CD4-positive, CD25-positive, alpha-beta regulatory T cell (primary cell): ENCODE results near the gene BCKDHA. TPM values are rescaled to one million over a fixed set of nuclear protein-coding genes. Genes with fewer than 3 reads are reported as not detected.

Experiments used
- ATAC-seq, 2 donors: fragments of 150-1000 bp; cut with Tn5 transposase; one replicate each; pipeline ENCODE4 v1.10.0; 2021; ENCODE audit warnings: low read depth in 2 of 2, moderate number of reproducible peaks in 2 of 2, moderate library complexity in 1 of 2
- DNase-seq, 3 donors: peaks; one replicate each; pipeline versions ENCODE4 v3.0.0 to v3.0.0-alpha.2; 2012 to 2022; ENCODE audit warnings: mixed read lengths in 1 of 3
- H3K27ac ChIP-seq: one replicate; pipeline ENCODE4 v1.7.0; 2013; ENCODE audit warnings: mild to moderate bottlenecking, low read length; ENCODE audit not compliant: insufficient read depth, poor library complexity, severe bottlenecking
- H3K27me3 ChIP-seq: one replicate; pipeline ENCODE4 v1.7.0; 2013; ENCODE audit warnings: low read length; ENCODE audit not compliant: control insufficient read depth, insufficient read depth
- H3K36me3 ChIP-seq: one replicate; pipeline ENCODE4 v1.7.0; 2013; ENCODE audit warnings: mild to moderate bottlenecking, low read length, moderate library complexity; ENCODE audit not compliant: control insufficient read depth, insufficient read depth
- H3K4me1 ChIP-seq: 2 replicates; pipeline ENCODE4 v1.7.0; 2013; ENCODE audit warnings: mild to moderate bottlenecking, low read length; ENCODE audit not compliant: insufficient read depth, control insufficient read depth, poor library complexity, severe bottlenecking
- H3K4me3 ChIP-seq: one replicate; pipeline ENCODE4 v1.7.0; 2013; ENCODE audit warnings: low read depth, mild to moderate bottlenecking, low read length, moderate library complexity
- H3K9me3 ChIP-seq, 2 experiments: 1 replicate in 1 of 2; 2 replicates in 1 of 2; pipeline ENCODE4 v1.7.0; 2013; ENCODE audit warnings: low read length in 2 of 2, mild to moderate bottlenecking in 1 of 2, moderate library complexity in 1 of 2; ENCODE audit not compliant: control insufficient read depth in 2 of 2
- H3K27ac Mint-ChIP-seq, 3 donors: one replicate each; pipeline ENCODE4 v1.8.0; 2020 to 2022; ENCODE audit warnings: mild to moderate bottlenecking in 3 of 3, mixed read lengths in 3 of 3, moderate library complexity in 2 of 3
- H3K27me3 Mint-ChIP-seq: one replicate; pipeline ENCODE4 v1.8.0; 2022; ENCODE audit warnings: mild to moderate bottlenecking, mixed read lengths
- H3K36me3 Mint-ChIP-seq: one replicate; pipeline ENCODE4 v1.8.0; 2020; ENCODE audit warnings: mixed read lengths
- H3K4me1 Mint-ChIP-seq, 4 donors: one replicate each; pipeline ENCODE4 v1.8.0; 2020 to 2022; ENCODE audit warnings: mixed read lengths in 4 of 4, mild to moderate bottlenecking in 1 of 4
- H3K4me3 Mint-ChIP-seq, 4 donors: one replicate each; pipeline ENCODE4 v1.8.0; 2020 to 2022; ENCODE audit warnings: mild to moderate bottlenecking in 4 of 4, mixed read lengths in 4 of 4, moderate library complexity in 3 of 4
- H3K9me3 Mint-ChIP-seq, 7 donors: one replicate each; pipeline ENCODE4 v1.8.0; 2020 to 2022; ENCODE audit warnings: mixed read lengths in 7 of 7, mild to moderate bottlenecking in 3 of 7, moderate library complexity in 2 of 7
- polyA plus RNA-seq, 4 donors: library from polyadenylated mRNA; unstranded; fragments of 300-500 nt; fragmentation: Illumina TruSeq; gene quantifications; one replicate each; pipeline ENCODE4 v1.2.3, GENCODE V29; 2021
- total RNA-seq: library from RNA; stranded (reverse); gene quantifications from one replicate; pipeline ENCODE4 v1.2.3, GENCODE V29; 2022

Gene BCKDHA
- total and polyA plus RNA-seq, 5 donors from 2014 or later, result 14.3 to 66.0 (median 60.6) TPM

DNA sequence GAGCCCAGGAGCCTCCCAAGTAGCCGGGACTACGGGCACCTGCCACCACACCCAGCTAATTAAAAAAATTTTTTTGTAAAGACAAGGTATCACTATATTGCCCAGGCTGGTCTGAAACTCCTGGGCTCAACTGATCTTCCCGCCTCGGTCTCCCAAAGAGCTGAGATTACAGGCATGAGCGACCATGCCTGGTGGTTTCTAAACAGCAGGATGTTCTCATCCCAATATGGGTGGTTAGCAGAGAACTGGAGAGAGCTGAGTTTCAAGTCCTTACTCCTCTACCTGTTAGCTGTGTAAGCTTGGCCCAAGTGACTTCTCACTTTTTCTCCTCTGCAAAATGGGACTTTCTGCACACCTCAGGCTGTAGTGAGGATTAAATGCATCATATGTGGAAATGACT, 13.3 kb upstream of the BCKDHA start:
- no peak for ATAC-seq
- Mint-ChIP-seq H3K4me3 (no peak overlapping the region), H3K36me3 (peaks cover 16% of the 10 kb centered on the region), H3K27me3 (no peaks in the 10 kb centered on the region), H3K4me1 (peaks cover 0 to 3% (median 1%) of the 10 kb centered on the region in 4 donors), H3K9me3 (no peaks in the 10 kb centered on the region), H3K27ac (no peak overlapping the region)
- no peaks in the 10 kb centered on the region for H3K9me3 ChIP-seq
- H3K4me3 ChIP-seq, result no peak overlapping the region
- H3K36me3 ChIP-seq, result peaks cover 10% of the 10 kb centered on the region
- H3K4me1 ChIP-seq, result no peaks in the 10 kb centered on the region
- H3K27me3 ChIP-seq, result no peaks in the 10 kb centered on the region
- DNase-seq, result no peak
- no peak overlapping the region for H3K27ac ChIP-seq

GRCh38 chr19:41386442-41386841, 11.2 kb upstream of the BCKDHA start:
- Mint-ChIP-seq H3K27me3 (no peaks in the 10 kb centered on the region), H3K9me3 (no peaks in the 10 kb centered on the region), H3K4me3 (no peak overlapping the region), H3K27ac (peak overlapping the region in 1 of 3 donors; percentile 76), H3K36me3 (peaks cover 25% of the 10 kb centered on the region), H3K4me1 (peaks cover 0 to 3% (median 1%) of the 10 kb centered on the region in 4 donors)
- DNase-seq (no peak), ATAC-seq (no peak)
- no peaks in the 10 kb centered on the region for H3K27me3 ChIP-seq
- H3K4me3 ChIP-seq, result no peak overlapping the region
- peaks cover 26% of the 10 kb centered on the region for H3K36me3 ChIP-seq
- no peaks in the 10 kb centered on the region for H3K4me1 ChIP-seq
- H3K9me3 ChIP-seq, result no peaks in the 10 kb centered on the region
- H3K27ac ChIP-seq, result no peak overlapping the region

DNA sequence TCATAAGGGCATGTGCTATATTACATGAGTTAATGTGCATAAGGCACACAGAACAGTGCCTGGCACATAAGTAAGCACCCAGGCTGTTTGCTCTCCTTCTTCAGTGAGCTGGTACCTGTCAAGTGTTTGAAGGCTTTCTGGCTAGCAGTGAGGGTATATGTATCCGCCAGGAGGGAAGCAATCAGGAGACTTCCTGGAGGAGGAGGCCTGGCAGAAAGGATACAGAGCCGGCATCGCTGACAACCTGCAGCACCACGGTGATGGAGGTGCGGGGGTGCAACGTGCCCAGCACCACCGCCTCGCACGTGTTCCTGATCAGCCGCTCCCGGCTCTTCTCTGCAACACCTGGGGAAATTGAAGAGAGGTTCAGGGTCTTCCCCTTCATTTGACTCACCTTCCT, 6.0 kb upstream of the BCKDHA start:
- Histone ChIP-seq H3K27ac (no peak overlapping the region), H3K36me3 (peaks cover 32% of the 10 kb centered on the region), H3K27me3 (no peaks in the 10 kb centered on the region), H3K4me3 (no peak overlapping the region), H3K9me3 (no peaks in the 10 kb centered on the region), H3K4me1 (peaks cover 13% of the 10 kb centered on the region)
- H3K4me1 Mint-ChIP-seq, result peaks cover 7 to 16% (median 11%) of the 10 kb centered on the region in 4 donors
- H3K4me3 Mint-ChIP-seq, result peak overlapping the region in 1 of 4 donors; percentile 25
- DNase-seq, result no peak
- no peaks in the 10 kb centered on the region for H3K9me3 Mint-ChIP-seq
- ATAC-seq, result no peak
- H3K27ac Mint-ChIP-seq, result no peak overlapping the region
- peaks cover 20% of the 10 kb centered on the region for H3K36me3 Mint-ChIP-seq
- no peaks in the 10 kb centered on the region for H3K27me3 Mint-ChIP-seq

GRCh38 chr19:41392775-41393174, 4.8 kb upstream of the BCKDHA start:
- Histone ChIP-seq H3K27ac (no peak overlapping the region), H3K4me1 (peaks cover 17% of the 10 kb centered on the region), H3K27me3 (no peaks in the 10 kb centered on the region), H3K4me3 (no peak overlapping the region), H3K9me3 (no peaks in the 10 kb centered on the region), H3K36me3 (peaks cover 32% of the 10 kb centered on the region)
- no peak overlapping the region for H3K4me3 Mint-ChIP-seq
- ATAC-seq, result no peak
- no peak overlapping the region for H3K27ac Mint-ChIP-seq
- H3K9me3 Mint-ChIP-seq, result no peaks in the 10 kb centered on the region
- peaks cover 20% of the 10 kb centered on the region for H3K36me3 Mint-ChIP-seq
- no peak for DNase-seq
- H3K4me1 Mint-ChIP-seq, result peaks cover 11 to 26% (median 17%) of the 10 kb centered on the region in 4 donors
- no peaks in the 10 kb centered on the region for H3K27me3 Mint-ChIP-seq

DNA sequence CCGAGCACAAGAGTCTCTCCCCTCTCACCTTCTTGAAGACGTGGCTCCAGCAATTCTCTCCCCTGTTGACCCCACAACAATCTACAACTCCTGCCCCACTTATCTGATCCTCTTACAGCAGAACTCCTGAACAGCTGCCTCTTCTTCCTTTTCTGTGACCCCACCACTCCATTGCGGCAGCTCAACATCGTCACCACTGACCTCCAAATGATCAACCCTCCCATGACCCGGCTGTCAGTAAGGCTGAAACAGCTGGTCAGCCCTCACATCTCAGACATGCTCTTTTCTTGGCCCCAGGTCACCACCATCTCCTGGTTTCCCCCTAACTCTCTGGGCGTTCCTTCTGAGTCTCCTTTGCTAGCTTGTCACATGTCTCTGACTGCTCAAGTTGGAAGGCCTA, 2.3 kb upstream of the BCKDHA start:
- H3K27ac Mint-ChIP-seq, result peak overlapping the region; percentile 37 to 99 (median 80)
- no peak for ATAC-seq

GRCh38 chr19:41398050-41398418, 416 bp downstream of the BCKDHA start:
- Histone ChIP-seq H3K27ac (peak overlapping the region; percentile 98), H3K9me3 (no peaks in the 10 kb centered on the region), H3K4me3 (peak overlapping the region; percentile 100), H3K4me1 (peaks cover 31% of the 10 kb centered on the region), H3K27me3 (no peaks in the 10 kb centered on the region), H3K36me3 (no peaks in the 10 kb centered on the region)
- Mint-ChIP-seq H3K4me3 (peak overlapping the region; percentile 95 to 99 (median 97)), H3K9me3 (no peaks in the 10 kb centered on the region), H3K36me3 (peaks cover 14% of the 10 kb centered on the region), H3K27me3 (no peaks in the 10 kb centered on the region), H3K4me1 (peaks cover 25 to 56% (median 37%) of the 10 kb centered on the region in 4 donors), H3K27ac (peak overlapping the region; percentile 99 to 100 (median 100))
- ATAC-seq (no peak), DNase-seq (no peak)

More for the DNA sequence above, 2.3 kb upstream of the BCKDHA start:
- no peak overlapping the region for H3K27ac ChIP-seq
- peaks cover 31% of the 10 kb centered on the region for H3K4me1 ChIP-seq
- DNase-seq, result no peak
- peaks cover 22 to 47% (median 31%) of the 10 kb centered on the region in 4 donors for H3K4me1 Mint-ChIP-seq
- no peaks in the 10 kb centered on the region for H3K9me3 Mint-ChIP-seq
- no peaks in the 10 kb centered on the region for H3K27me3 Mint-ChIP-seq
- peaks cover 20% of the 10 kb centered on the region for H3K36me3 Mint-ChIP-seq
- no peaks in the 10 kb centered on the region for H3K27me3 ChIP-seq
- H3K36me3 ChIP-seq, result peaks cover 16% of the 10 kb centered on the region
- no peaks in the 10 kb centered on the region for H3K9me3 ChIP-seq
- no peak overlapping the region for H3K4me3 ChIP-seq
- H3K4me3 Mint-ChIP-seq, result peak overlapping the region in 3 of 4 donors; percentile 43 to 98 (median 96)

GRCh38 chr19:41398598-41398997, 980 bp downstream of the BCKDHA start:
- DNase-seq (no peak), ATAC-seq (no peak)
- Histone ChIP-seq H3K4me1 (peaks cover 31% of the 10 kb centered on the region), H3K4me3 (peak overlapping the region; percentile 100), H3K36me3 (no peaks in the 10 kb centered on the region), H3K27me3 (no peaks in the 10 kb centered on the region), H3K9me3 (no peaks in the 10 kb centered on the region), H3K27ac (peak overlapping the region; percentile 98)
- no peaks in the 10 kb centered on the region for H3K27me3 Mint-ChIP-seq
- peak overlapping the region; percentile 79 to 98 (median 96) for H3K4me3 Mint-ChIP-seq
- H3K27ac Mint-ChIP-seq, result peak overlapping the region in 2 of 3 donors; percentile 46 to 99
- peaks cover 14% of the 10 kb centered on the region for H3K36me3 Mint-ChIP-seq
- no peaks in the 10 kb centered on the region for H3K9me3 Mint-ChIP-seq
- H3K4me1 Mint-ChIP-seq, result peaks cover 25 to 59% (median 37%) of the 10 kb centered on the region in 4 donors

GRCh38 chr19:41399091-41399490, 1.5 kb downstream of the BCKDHA start:
- H3K27ac ChIP-seq, result no peak overlapping the region
- H3K4me3 ChIP-seq, result peak overlapping the region; percentile 100
- H3K36me3 Mint-ChIP-seq, result peaks cover 14% of the 10 kb centered on the region
- no peaks in the 10 kb centered on the region for H3K27me3 Mint-ChIP-seq
- DNase-seq (no peak), ATAC-seq (no peak)
- H3K4me1 ChIP-seq, result peaks cover 31% of the 10 kb centered on the region
- H3K4me1 Mint-ChIP-seq, result peaks cover 25 to 59% (median 37%) of the 10 kb centered on the region in 4 donors
- H3K9me3 Mint-ChIP-seq, result no peaks in the 10 kb centered on the region
- no peaks in the 10 kb centered on the region for H3K36me3 ChIP-seq
- no peaks in the 10 kb centered on the region for H3K9me3 ChIP-seq
- H3K27ac Mint-ChIP-seq, result peak overlapping the region in 2 of 3 donors; percentile 46 to 99
- peak overlapping the region; percentile 79 to 98 (median 96) for H3K4me3 Mint-ChIP-seq
- no peaks in the 10 kb centered on the region for H3K27me3 ChIP-seq
